ENCODE measurements around the gene SDCBP2.
A peak's percentile ranks its signal among the peaks of the same experiment; 100 is the strongest.

DNA sequence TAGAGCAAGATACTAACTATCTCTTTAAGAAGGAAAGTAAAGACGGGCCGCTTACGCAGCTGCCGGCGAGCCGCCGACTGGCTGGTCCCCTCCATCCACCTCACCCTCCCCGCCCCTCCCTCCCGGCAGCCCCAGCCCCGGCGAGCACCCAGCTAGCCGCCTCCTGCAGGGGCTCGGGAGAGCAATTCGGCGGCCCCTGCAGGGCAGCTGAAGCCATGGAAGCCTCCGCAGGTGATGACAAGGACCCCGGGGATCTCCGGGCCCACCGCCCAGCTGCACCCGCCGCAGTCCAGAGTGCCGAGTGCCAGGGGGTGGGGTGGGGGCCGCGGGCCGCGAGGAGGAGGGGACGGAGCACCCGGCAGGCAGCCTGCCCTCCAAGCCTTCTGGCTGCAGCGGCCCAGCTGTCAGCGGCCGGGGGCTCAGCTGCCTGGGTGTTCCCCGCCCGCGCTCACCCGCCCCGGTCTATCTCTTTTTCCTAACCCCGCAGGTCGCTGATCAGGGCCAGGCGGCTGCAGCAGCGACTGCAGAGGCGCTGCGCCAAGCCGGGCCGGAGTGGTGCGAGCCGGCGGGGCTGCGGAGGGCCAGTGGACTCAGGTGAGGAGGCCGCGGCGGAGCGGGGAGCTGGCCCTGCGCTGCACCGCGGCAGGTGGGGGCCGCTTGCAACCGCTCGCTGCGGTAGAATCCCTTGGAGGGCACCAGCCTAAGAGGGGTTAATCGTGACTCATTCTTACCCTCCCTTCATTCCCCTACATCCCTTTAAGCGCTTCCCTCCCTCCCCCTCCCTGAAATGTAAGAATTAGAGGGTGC is 62.6 kb downstream of the SDCBP2 start, which contains the start of gene SNPH:
- TF ChIP-seq OSR1 (CRISPR knock-in tag; IDR thresholded peaks at IDR 0.05) = no peak
- TF ChIP-seq BACH2 (CRISPR knock-in tag; IDR thresholded peaks at IDR 0.05; ENCODE audit: borderline replicate concordance) = no peak
- TF ChIP-seq ZFP3 (CRISPR knock-in tag; IDR thresholded peaks at IDR 0.05) = no peak
- TF ChIP-seq, protein P1, sequence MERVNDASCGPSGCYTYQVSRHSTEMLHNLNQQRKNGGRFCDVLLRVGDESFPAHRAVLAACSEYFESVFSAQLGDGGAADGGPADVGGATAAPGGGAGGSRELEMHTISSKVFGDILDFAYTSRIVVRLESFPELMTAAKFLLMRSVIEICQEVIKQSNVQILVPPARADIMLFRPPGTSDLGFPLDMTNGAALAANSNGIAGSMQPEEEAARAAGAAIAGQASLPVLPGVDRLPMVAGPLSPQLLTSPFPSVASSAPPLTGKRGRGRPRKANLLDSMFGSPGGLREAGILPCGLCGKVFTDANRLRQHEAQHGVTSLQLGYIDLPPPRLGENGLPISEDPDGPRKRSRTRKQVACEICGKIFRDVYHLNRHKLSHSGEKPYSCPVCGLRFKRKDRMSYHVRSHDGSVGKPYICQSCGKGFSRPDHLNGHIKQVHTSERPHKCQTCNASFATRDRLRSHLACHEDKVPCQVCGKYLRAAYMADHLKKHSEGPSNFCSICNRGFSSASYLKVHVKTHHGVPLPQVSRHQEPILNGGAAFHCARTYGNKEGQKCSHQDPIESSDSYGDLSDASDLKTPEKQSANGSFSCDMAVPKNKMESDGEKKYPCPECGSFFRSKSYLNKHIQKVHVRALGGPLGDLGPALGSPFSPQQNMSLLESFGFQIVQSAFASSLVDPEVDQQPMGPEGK (CRISPR knock-in tag; IDR thresholded peaks at IDR 0.05; ENCODE audit: borderline replicate concordance) = 0 out of 2 replicates have a peak, but pooled peaks have one; percentile 21
- TF ChIP-seq, protein P2, sequence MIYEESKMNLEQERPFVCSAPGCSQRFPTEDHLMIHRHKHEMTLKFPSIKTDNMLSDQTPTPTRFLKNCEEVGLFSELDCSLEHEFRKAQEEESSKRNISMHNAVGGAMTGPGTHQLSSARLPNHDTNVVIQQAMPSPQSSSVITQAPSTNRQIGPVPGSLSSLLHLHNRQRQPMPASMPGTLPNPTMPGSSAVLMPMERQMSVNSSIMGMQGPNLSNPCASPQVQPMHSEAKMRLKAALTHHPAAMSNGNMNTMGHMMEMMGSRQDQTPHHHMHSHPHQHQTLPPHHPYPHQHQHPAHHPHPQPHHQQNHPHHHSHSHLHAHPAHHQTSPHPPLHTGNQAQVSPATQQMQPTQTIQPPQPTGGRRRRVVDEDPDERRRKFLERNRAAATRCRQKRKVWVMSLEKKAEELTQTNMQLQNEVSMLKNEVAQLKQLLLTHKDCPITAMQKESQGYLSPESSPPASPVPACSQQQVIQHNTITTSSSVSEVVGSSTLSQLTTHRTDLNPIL (CRISPR knock-in tag; IDR thresholded peaks at IDR 0.05; ENCODE audit: low read depth) = no peak
- no peak for TF ChIP-seq ZNF8 (CRISPR knock-in tag; IDR thresholded peaks at IDR 0.05)
- TF ChIP-seq, protein P3, sequence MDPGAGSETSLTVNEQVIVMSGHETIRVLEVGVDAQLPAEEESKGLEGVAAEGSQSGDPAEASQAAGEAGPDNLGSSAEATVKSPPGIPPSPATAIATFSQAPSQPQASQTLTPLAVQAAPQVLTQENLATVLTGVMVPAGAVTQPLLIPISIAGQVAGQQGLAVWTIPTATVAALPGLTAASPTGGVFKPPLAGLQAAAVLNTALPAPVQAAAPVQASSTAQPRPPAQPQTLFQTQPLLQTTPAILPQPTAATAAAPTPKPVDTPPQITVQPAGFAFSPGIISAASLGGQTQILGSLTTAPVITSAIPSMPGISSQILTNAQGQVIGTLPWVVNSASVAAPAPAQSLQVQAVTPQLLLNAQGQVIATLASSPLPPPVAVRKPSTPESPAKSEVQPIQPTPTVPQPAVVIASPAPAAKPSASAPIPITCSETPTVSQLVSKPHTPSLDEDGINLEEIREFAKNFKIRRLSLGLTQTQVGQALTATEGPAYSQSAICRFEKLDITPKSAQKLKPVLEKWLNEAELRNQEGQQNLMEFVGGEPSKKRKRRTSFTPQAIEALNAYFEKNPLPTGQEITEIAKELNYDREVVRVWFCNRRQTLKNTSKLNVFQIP (CRISPR knock-in tag; IDR thresholded peaks at IDR 0.05; ENCODE audit: borderline replicate concordance, low read depth) = no peak
- no peak for TF ChIP-seq ZC3H10 (CRISPR knock-in tag; IDR thresholded peaks at IDR 0.05)
- TF ChIP-seq, protein P4, sequence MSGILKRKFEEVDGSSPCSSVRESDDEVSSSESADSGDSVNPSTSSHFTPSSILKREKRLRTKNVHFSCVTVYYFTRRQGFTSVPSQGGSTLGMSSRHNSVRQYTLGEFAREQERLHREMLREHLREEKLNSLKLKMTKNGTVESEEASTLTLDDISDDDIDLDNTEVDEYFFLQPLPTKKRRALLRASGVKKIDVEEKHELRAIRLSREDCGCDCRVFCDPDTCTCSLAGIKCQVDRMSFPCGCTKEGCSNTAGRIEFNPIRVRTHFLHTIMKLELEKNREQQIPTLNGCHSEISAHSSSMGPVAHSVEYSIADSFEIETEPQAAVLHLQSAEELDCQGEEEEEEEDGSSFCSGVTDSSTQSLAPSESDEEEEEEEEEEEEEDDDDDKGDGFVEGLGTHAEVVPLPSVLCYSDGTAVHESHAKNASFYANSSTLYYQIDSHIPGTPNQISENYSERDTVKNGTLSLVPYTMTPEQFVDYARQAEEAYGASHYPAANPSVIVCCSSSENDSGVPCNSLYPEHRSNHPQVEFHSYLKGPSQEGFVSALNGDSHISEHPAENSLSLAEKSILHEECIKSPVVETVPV (CRISPR knock-in tag; IDR thresholded peaks at IDR 0.05) = no peak
- TF ChIP-seq ARNTL (CRISPR knock-in tag; IDR thresholded peaks at IDR 0.05; ENCODE audit: borderline replicate concordance, low read depth) = no peak
- no peak for TF ChIP-seq ZNF70 (CRISPR knock-in tag; IDR thresholded peaks at IDR 0.05)
- no peak for TF ChIP-seq ZNF565 (CRISPR knock-in tag; conservative IDR thresholded peaks at IDR 0.05; ENCODE audit: low read depth)
- TF ChIP-seq ISL1 (CRISPR knock-in tag; IDR thresholded peaks at IDR 0.05) = no peak
- no peak for TF ChIP-seq SNAI2 (CRISPR knock-in tag; IDR thresholded peaks at IDR 0.05)
